GM19099 (cell line): ENCODE results near the gene PLXNB3.

ENCODE experiments used
- POLR2A ChIP-seq: IDR thresholded peaks from 3 replicates; pipeline ENCODE4 v1.6.1; 2011; ENCODE audit warnings: low read depth; ENCODE audit not compliant: insufficient read length; ENCODE audit errors: extremely low read depth

PLXNB3 gene

GRCh38 chrX:153763989-153764755 lies at the start of gene PLXNB3:
Gene PLXNB3 (plus strand): TSS chrX:153764249. CDS start chrX:153765536, 1,287 bp downstream.
- TF ChIP-seq POLR2A, result no peak

GRCh38 chrX:153714256-153714655 lies 49.8 kb upstream of the PLXNB3 start:
- no peak for TF ChIP-seq POLR2A

GRCh38 chrX:153717445-153717844 lies 46.6 kb upstream of the PLXNB3 start:
- no peak for TF ChIP-seq POLR2A

GRCh38 chrX:153719238-153719637 lies 44.8 kb upstream of the PLXNB3 start:
- no peak for TF ChIP-seq POLR2A

- no peak for TF ChIP-seq POLR2A
These were observed 44.3 kb upstream of the PLXNB3 start for GRCh38 chrX:153719701-153720100.

GRCh38 chrX:153722704-153723350 lies 41.2 kb upstream of the PLXNB3 start:
- no peak for TF ChIP-seq POLR2A

- no peak for TF ChIP-seq POLR2A
These were observed 40.4 kb upstream of the PLXNB3 start for GRCh38 chrX:153723351-153724251.

GRCh38 chrX:153724252-153725038 lies 39.6 kb upstream of the PLXNB3 start, which contains the start of the genes ABCD1 and BCAP31:
Gene ABCD1 (plus strand): TSS chrX:153724856. CDS start chrX:153725267, 411 bp downstream.
Gene BCAP31 (minus strand): TSS chrX:153724387. CDS start chrX:153723244, 1,143 bp downstream.
- peak; percentile 80 for TF ChIP-seq POLR2A

- TF ChIP-seq POLR2A, result no peak
These were observed 38.8 kb upstream of the PLXNB3 start for GRCh38 chrX:153725039-153725831.

GRCh38 chrX:153725832-153726285 lies 38.2 kb upstream of the PLXNB3 start:
- no peak for TF ChIP-seq POLR2A

GRCh38 chrX:153726286-153727122 lies 37.5 kb upstream of the PLXNB3 start:
- peak; percentile 30 for TF ChIP-seq POLR2A

GRCh38 chrX:153727123-153727931 lies 36.7 kb upstream of the PLXNB3 start:
- no peak for TF ChIP-seq POLR2A
